Renal cortex interstitium (tissue), 11 donors: ENCODE data around the gene PSMC6. TPM values are rescaled to one million over a fixed set of nuclear protein-coding genes. Genes with fewer than 3 reads are reported as not detected.
"Not testable (repeated sequence)": the region's sequence is repeated elsewhere in the genome, so short reads cannot be mapped to it uniquely, and the experiment has no call there.

ENCODE experiments used
- DNase-seq, 11 donors: peaks; one replicate each; pipeline ENCODE4 v3.0.0-alpha.2; 2013; ENCODE audit warnings: low read depth in 9 of 11, low spot score in 4 of 11; ENCODE audit errors: extremely low read depth in 1 of 11
- polyA plus RNA-seq, 3 donors: library from polyadenylated mRNA; unstranded; fragments of 120-200 nt; gene quantifications; one replicate each; pipeline ENCODE4 v1.2.1, GENCODE V29; 2013; ENCODE audit not compliant: insufficient read length in 3 of 3

Gene PSMC6
- polyA plus RNA-seq, 3 donors = 124 to 157 (median 154) TPM

GRCh38 chr14:52695481-52696091, 11.4 kb upstream of the PSMC6 start, which contains the start of gene ERO1A:
TSS of gene ERO1A (minus strand) at chr14:52695558. CDS start at chr14:52695481, 77 bp downstream.
- peak in 9 of 11 donors; percentile 39 to 67 (median 62) for DNase-seq

- peak in 4 of 11 donors; percentile 9 to 23 (median 18) for DNase-seq
Observed at GRCh38 chr14:52700701-52701172, 6.3 kb upstream of the PSMC6 start.

GRCh38 chr14:52701223-52701622, 5.8 kb upstream of the PSMC6 start:
- DNase-seq = no peak

GRCh38 chr14:52703225-52703624, 3.8 kb upstream of the PSMC6 start:
- no peak for DNase-seq

- DNase-seq = no peak
Observed at GRCh38 chr14:52703664-52704063, 3.3 kb upstream of the PSMC6 start.

GRCh38 chr14:52706286-52706685, 714 bp upstream of the PSMC6 start:
- no peak for DNase-seq

GRCh38 chr14:52711666-52712065, 4.7 kb downstream of the PSMC6 start:
- no peak for DNase-seq

- DNase-seq = no peak
Observed at GRCh38 chr14:52716155-52716554, 9.2 kb downstream of the PSMC6 start.

- DNase-seq = no peak
Observed at GRCh38 chr14:52723514-52724359, 16.7 kb downstream of the PSMC6 start.

GRCh38 chr14:52724360-52724644, 17.3 kb downstream of the PSMC6 start:
- no peak for DNase-seq

GRCh38 chr14:52727509-52727908, 20.5 kb downstream of the PSMC6 start:
- DNase-seq = not testable (repeated sequence)

- not testable (repeated sequence) for DNase-seq
Observed at GRCh38 chr14:52729035-52729434, 22.0 kb downstream of the PSMC6 start.

GRCh38 chr14:52729585-52729924, 22.6 kb downstream of the PSMC6 start:
- DNase-seq = no peak

GRCh38 chr14:52729925-52730708, 23.1 kb downstream of the PSMC6 start, which contains the start of gene STYX:
TSS of gene STYX (plus strand) at chr14:52730166. CDS start at chr14:52730475, 309 bp downstream.
- peak; percentile 89 to 98 (median 97) for DNase-seq

- DNase-seq = peak in 3 of 11 donors; percentile 21 to 42 (median 23)
Observed at GRCh38 chr14:52730709-52731111, 23.7 kb downstream of the PSMC6 start.

GRCh38 chr14:52733824-52734223, 26.8 kb downstream of the PSMC6 start:
- no peak for DNase-seq

- DNase-seq = no peak
Observed at GRCh38 chr14:52735921-52736489, 29.0 kb downstream of the PSMC6 start.

- DNase-seq = no peak
Observed at GRCh38 chr14:52738409-52738808, 31.4 kb downstream of the PSMC6 start.

GRCh38 chr14:52740751-52741150, 33.8 kb downstream of the PSMC6 start:
- DNase-seq = no peak
